Neural progenitor cell (in vitro differentiated cells): Measurements from ENCODE around the gene LIPC. TPM values are rescaled to one million over a fixed set of nuclear protein-coding genes. Genes with fewer than 3 reads are reported as not detected.

Source experiments
- DNase-seq: peaks from one replicate; pipeline ENCODE4 v3.0.0-alpha.2; 2016; ENCODE audit warnings: low spot score
- H2AFZ ChIP-seq: fragments of 200-600 bp; sonication (generic); replicated peaks from 2 replicates; pipeline ENCODE4 v1.6.1; 2016; ENCODE audit warnings: antibody characterized with exemption
- H3F3A ChIP-seq: fragments of 200-600 bp; sonication (generic); 2 replicates; pipeline ENCODE4 v1.6.1; 2016; ENCODE audit warnings: antibody characterized with exemption, low read depth
- H3K27ac ChIP-seq: fragments of 200-600 bp; sonication (generic); 2 replicates; pipeline ENCODE4 v1.5.1; 2016; ENCODE audit warnings: mild to moderate bottlenecking
- H3K27me3 ChIP-seq: fragments of 200-600 bp; sonication (generic); 2 replicates; pipeline ENCODE4 v1.6.1; 2016; ENCODE audit warnings: mild to moderate bottlenecking, moderate library complexity
- H3K36me3 ChIP-seq: fragments of 200-600 bp; sonication (generic); 2 replicates; pipeline ENCODE4 v1.5.1; 2016
- H3K4me1 ChIP-seq: fragments of 200-600 bp; sonication (generic); 2 replicates; pipeline ENCODE4 v1.6.1; 2016; ENCODE audit warnings: mixed run types
- H3K4me2 ChIP-seq: fragments of 200-600 bp; sonication (generic); 2 replicates; pipeline ENCODE4 v1.6.1; 2016
- H3K4me3 ChIP-seq: fragments of 200-600 bp; sonication (generic); 2 replicates; pipeline ENCODE4 v1.5.1; 2016
- H3K79me2 ChIP-seq: fragments of 200-600 bp; sonication (generic); 2 replicates; pipeline ENCODE4 v1.6.1; 2016; ENCODE audit warnings: low read depth
- H3K9ac ChIP-seq: fragments of 200-600 bp; sonication (generic); 2 replicates; pipeline ENCODE4 v1.6.1; 2016
- H3K9me3 ChIP-seq: fragments of 200-600 bp; sonication (generic); 2 replicates; pipeline ENCODE4 v1.5.1; 2016; ENCODE audit warnings: low read depth
- H4K20me1 ChIP-seq: fragments of 200-600 bp; sonication (generic); 2 replicates; pipeline ENCODE4 v1.6.1; 2016; ENCODE audit warnings: low read depth
- H3K27ac Mint-ChIP-seq: 3 replicates; pipeline ENCODE4 v1.8.0; 2021; ENCODE audit warnings: mixed read lengths
- H3K27me3 Mint-ChIP-seq: 2 replicates; pipeline ENCODE4 v1.8.0; 2022; ENCODE audit warnings: low read depth, mild to moderate bottlenecking, inconsistent platforms, moderate library complexity, mixed read lengths; ENCODE audit not compliant: insufficient read depth
- H3K36me3 Mint-ChIP-seq: 3 replicates; pipeline ENCODE4 v1.8.0; 2021; ENCODE audit warnings: mixed read lengths
- H3K4me1 Mint-ChIP-seq: 3 replicates; pipeline ENCODE4 v1.8.0; 2021; ENCODE audit warnings: mixed read lengths
- H3K4me3 Mint-ChIP-seq: 3 replicates; pipeline ENCODE4 v1.8.0; 2021; ENCODE audit warnings: mild to moderate bottlenecking, moderate library complexity, mixed read lengths
- H3K9me3 Mint-ChIP-seq: 3 replicates; pipeline ENCODE4 v1.8.0; 2020; ENCODE audit warnings: mixed read lengths
- CTCF ChIP-seq: fragments of 200-600 bp; sonication (generic); IDR thresholded peaks from 2 replicates; pipeline ENCODE4 v1.5.1; 2017; ENCODE audit warnings: antibody characterized with exemption, mild to moderate bottlenecking
- EZH2 ChIP-seq: fragments of 200-600 bp; sonication (generic); IDR thresholded peaks from 2 replicates; pipeline ENCODE4 v1.6.1; 2017; ENCODE audit warnings: antibody characterized with exemption, mild to moderate bottlenecking, moderate library complexity
- EZH2phosphoT487 ChIP-seq: fragments of 200-600 bp; sonication (generic); IDR thresholded peaks from 2 replicates; pipeline ENCODE4 v1.6.1; 2017; ENCODE audit warnings: antibody characterized with exemption
- total RNA-seq: library from RNA; depleted of rRNA; stranded (reverse); fragments of >200 nt; gene quantifications from 2 replicates; pipeline ENCODE4 v1.2.3, GENCODE V29; 2015; ENCODE audit warnings: low replicate concordance

Gene LIPC
- total RNA-seq, 1 donor from 2014 or later = not detected

GRCh38 chr15:58484791-58485600 lies 53.2 kb downstream of the LIPC start:
- Histone ChIP-seq H4K20me1 (no peaks in the 10 kb centered on the region), H3K4me2 (no peak overlapping the region), H3K4me3 (no peak overlapping the region), H3K27me3 (no peaks in the 10 kb centered on the region), H3K27ac (no peak overlapping the region), H3K9me3 (no peaks in the 10 kb centered on the region), H3K79me2 (no peaks in the 10 kb centered on the region), H3F3A (no peaks in the 10 kb centered on the region), H3K36me3 (no peaks in the 10 kb centered on the region), H3K4me1 (no peaks in the 10 kb centered on the region), H3K9ac (no peak overlapping the region), H2AFZ (no peak overlapping the region)
- Mint-ChIP-seq H3K4me3 (no peak overlapping the region), H3K36me3 (no peaks in the 10 kb centered on the region), H3K9me3 (peaks cover 4% of the 10 kb centered on the region), H3K4me1 (peaks cover 2% of the 10 kb centered on the region), H3K27me3 (peaks cover 11% of the 10 kb centered on the region), H3K27ac (peak overlapping the region; percentile 65)
- no peak for TF ChIP-seq CTCF
- no peak for TF ChIP-seq EZH2
- no peak for TF ChIP-seq EZH2phosphoT487
- DNase-seq = no peak

- no peak overlapping the region for H2AFZ ChIP-seq
- no peak overlapping the region for H3K4me2 ChIP-seq
- DNase-seq = no peak
- Mint-ChIP-seq H3K4me3 (no peak overlapping the region), H3K27me3 (peaks cover 11% of the 10 kb centered on the region), H3K27ac (peak overlapping the region; percentile 30), H3K9me3 (peaks cover 5% of the 10 kb centered on the region), H3K4me1 (peaks cover 2% of the 10 kb centered on the region), H3K36me3 (no peaks in the 10 kb centered on the region)
- no peaks in the 10 kb centered on the region for H3K27me3 ChIP-seq
- H3K4me1 ChIP-seq = no peaks in the 10 kb centered on the region
- H3K4me3 ChIP-seq = no peak overlapping the region
- no peak overlapping the region for H3K9ac ChIP-seq
- TF ChIP-seq EZH2phosphoT487 (no peak), CTCF (no peak), EZH2 (no peak)
- H3K27ac ChIP-seq = no peak overlapping the region
- no peaks in the 10 kb centered on the region for H3K79me2 ChIP-seq
- H3F3A ChIP-seq = no peaks in the 10 kb centered on the region
- H3K36me3 ChIP-seq = no peaks in the 10 kb centered on the region
- no peaks in the 10 kb centered on the region for H4K20me1 ChIP-seq
- no peaks in the 10 kb centered on the region for H3K9me3 ChIP-seq
These were observed 54.3 kb downstream of the LIPC start for GRCh38 chr15:58486062-58486461.

- no peak overlapping the region for H3K4me3 Mint-ChIP-seq
These were observed 54.8 kb downstream of the LIPC start for GRCh38 chr15:58486564-58486963.

More at GRCh38 chr15:58486564-58486963, 54.8 kb downstream of the LIPC start:
- no peaks in the 10 kb centered on the region for H3K79me2 ChIP-seq
- no peak for TF ChIP-seq CTCF
- TF ChIP-seq EZH2phosphoT487 = no peak
- no peak for TF ChIP-seq EZH2
- H3K4me1 ChIP-seq = no peaks in the 10 kb centered on the region
- H3K9me3 Mint-ChIP-seq = peaks cover 5% of the 10 kb centered on the region
- no peaks in the 10 kb centered on the region for H3K36me3 ChIP-seq
- no peaks in the 10 kb centered on the region for H4K20me1 ChIP-seq
- H3K9ac ChIP-seq = no peak overlapping the region
- DNase-seq = no peak
- H3K27ac ChIP-seq = no peak overlapping the region
- H2AFZ ChIP-seq = no peak overlapping the region
- H3K27me3 ChIP-seq = no peaks in the 10 kb centered on the region
- no peak overlapping the region for H3K27ac Mint-ChIP-seq
- H3K4me3 ChIP-seq = no peak overlapping the region
- no peaks in the 10 kb centered on the region for H3F3A ChIP-seq
- no peak overlapping the region for H3K4me2 ChIP-seq
- H3K36me3 Mint-ChIP-seq = no peaks in the 10 kb centered on the region
- no peaks in the 10 kb centered on the region for H3K9me3 ChIP-seq
- H3K4me1 Mint-ChIP-seq = peaks cover 2% of the 10 kb centered on the region
- peaks cover 14% of the 10 kb centered on the region for H3K27me3 Mint-ChIP-seq
